Measurements from ENCODE around the gene SOS2.
A peak's percentile ranks its signal among the peaks of the same experiment; 100 is the strongest.

Gene SOS2

GRCh38 chr14:50113381-50114035 lies 117.9 kb downstream of the SOS2 start:
- no peak for DNase-seq

DNA sequence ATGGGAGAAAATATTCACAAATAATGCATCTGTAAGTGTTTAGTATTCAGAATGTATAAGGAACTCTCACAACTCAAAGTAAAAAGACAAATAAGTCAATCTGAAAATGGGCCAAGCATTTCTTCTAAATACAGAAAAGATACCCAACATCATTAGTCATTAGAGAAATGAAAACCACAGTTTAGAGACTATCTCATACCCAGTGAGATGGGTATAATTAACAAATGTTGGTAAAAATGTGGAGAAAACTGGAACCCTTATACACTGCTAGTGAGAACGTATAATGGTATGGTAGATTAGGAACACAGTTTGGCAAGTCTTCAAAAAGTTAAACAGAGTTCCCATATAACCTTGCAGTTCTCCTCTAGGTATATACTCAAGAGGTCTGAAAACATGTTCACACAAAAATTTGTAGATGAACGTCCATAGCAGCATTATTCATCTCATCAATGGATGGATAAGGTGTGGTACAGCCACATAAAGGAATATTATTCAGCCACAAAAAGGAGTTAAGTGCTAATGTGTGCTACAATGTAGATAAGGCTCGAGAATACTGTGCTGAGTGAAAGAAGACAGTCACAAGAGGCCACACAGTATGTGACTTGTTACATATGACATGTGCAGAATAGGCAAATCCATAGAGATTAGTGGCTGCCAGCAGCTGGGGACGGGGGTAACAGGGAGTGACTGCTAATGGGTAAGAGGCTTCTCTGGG lies 120.9 kb downstream of the SOS2 start:
- DNase-seq = no peak

DNA sequence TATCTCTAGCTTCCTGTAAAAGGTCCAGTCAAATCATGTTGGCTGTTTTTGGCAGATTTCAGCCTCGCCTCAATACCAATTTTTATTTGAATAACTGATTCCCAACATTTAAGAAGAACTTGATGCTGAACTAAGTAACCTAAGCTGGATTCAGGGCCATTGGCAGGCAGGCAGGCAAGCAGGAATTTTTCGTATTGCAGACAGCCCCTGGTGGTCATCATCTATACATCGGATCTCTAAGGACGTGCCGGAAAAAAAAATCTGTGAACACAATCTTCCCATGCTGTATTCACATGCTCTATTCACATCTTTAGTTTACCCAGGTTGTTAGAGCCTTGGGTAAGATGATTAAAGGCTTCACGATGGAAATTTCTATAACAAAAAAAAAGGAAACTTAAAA lies 122.0 kb downstream of the SOS2 start:
- peak; percentile 26 for DNase-seq

DNA sequence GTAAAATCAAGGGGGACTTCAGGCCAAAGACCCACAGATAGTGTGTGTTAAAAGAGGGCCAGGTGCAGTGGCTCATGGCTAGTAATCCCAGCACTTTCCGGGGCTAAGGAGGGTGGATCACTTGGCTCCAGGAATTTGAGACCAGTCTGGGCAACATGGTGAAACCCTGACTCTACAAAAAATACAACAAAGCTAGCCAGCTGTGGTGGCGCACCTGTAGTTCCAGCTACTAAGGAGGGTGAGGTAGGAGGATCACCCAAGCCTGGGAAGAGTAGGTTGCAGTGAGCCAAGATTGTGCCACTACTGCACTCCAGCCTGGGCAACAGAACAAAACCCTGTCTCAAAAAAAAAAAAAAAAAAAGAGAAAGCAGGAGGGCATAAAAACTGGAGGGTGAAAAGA lies 123.5 kb downstream of the SOS2 start:
- no peak for DNase-seq

- DNase-seq = no peak
Observed at GRCh38 chr14:50106178-50106577, 125.2 kb downstream of the SOS2 start.

- no peak for DNase-seq
Observed at GRCh38 chr14:50103558-50103957, 127.8 kb downstream of the SOS2 start.

DNA sequence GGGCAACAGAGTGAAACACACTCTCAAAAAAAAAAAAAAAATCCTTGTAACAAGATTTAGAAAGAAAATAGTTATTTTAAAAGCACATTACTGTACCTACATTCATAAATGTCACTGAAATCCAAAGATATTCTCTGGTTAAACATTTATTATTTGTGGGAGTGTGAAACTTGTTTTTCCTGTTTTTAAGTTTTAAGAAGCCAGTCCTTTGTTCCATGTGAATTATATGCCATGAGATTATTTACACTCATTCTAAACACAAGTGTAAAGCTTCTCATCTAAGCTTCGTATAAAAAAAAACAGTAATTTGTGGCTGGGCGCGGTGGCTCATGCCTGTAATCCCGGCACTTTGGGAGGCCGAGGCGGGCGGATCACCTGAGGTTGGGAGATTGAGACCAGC lies 130.0 kb downstream of the SOS2 start:
- DNase-seq = no peak

DNA sequence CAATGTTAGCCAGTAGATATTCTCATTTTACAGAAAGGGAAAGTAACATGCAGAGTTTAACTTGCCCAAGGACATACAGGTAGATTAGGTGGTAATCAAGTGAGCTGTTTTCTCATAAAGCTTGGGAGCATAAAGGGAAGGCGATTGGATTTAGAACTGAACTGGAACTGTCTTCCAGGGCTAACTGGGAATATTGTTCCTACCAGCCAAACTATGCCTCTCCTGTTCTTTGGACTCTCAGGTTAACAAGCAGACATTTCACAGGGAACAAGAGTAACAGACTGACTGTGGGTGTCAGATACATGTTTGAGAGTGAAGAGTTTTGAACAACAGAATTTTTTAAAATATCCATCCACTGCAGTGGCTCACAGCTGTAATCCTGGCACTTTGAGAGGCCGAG lies 130.6 kb downstream of the SOS2 start:
- DNase-seq = no peak

GRCh38 chr14:50099335-50099734 lies 132.0 kb downstream of the SOS2 start:
- no peak for DNase-seq

DNA sequence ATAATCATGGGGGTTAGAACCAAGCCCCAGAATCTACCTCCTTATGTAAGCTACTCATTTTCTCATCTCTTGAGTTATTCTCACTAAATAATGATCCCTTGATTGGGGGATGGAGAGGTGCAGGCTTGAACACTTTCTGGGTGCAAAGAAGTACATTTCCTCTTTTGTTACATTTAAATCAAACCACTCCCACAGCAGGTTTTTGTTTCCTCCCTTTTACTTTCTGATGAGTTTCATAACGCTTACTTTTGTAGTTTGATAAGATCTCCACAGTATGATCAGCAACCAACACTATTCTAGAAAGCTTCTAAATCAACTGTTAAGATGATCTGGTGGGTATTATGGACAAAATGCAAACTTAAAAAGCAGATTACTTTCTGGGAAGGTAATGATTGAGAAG lies 135.5 kb downstream of the SOS2 start:
- DNase-seq = no peak

GRCh38 chr14:50094056-50094755 lies 137.2 kb downstream of the SOS2 start:
- DNase-seq = no peak

- DNase-seq = no peak
Observed at GRCh38 chr14:50093496-50093895, 137.9 kb downstream of the SOS2 start.

- DNase-seq = no peak
Observed at GRCh38 chr14:50092006-50092555, 139.3 kb downstream of the SOS2 start.

GRCh38 chr14:50091240-50091913 lies 140.0 kb downstream of the SOS2 start:
- DNase-seq = no peak

GRCh38 chr14:50089208-50089607 lies 142.2 kb downstream of the SOS2 start:
- DNase-seq = no peak

GRCh38 chr14:50088731-50089130 lies 142.6 kb downstream of the SOS2 start:
- DNase-seq = no peak

- no peak for DNase-seq
Observed at GRCh38 chr14:50088117-50088515, 143.3 kb downstream of the SOS2 start.

DNA sequence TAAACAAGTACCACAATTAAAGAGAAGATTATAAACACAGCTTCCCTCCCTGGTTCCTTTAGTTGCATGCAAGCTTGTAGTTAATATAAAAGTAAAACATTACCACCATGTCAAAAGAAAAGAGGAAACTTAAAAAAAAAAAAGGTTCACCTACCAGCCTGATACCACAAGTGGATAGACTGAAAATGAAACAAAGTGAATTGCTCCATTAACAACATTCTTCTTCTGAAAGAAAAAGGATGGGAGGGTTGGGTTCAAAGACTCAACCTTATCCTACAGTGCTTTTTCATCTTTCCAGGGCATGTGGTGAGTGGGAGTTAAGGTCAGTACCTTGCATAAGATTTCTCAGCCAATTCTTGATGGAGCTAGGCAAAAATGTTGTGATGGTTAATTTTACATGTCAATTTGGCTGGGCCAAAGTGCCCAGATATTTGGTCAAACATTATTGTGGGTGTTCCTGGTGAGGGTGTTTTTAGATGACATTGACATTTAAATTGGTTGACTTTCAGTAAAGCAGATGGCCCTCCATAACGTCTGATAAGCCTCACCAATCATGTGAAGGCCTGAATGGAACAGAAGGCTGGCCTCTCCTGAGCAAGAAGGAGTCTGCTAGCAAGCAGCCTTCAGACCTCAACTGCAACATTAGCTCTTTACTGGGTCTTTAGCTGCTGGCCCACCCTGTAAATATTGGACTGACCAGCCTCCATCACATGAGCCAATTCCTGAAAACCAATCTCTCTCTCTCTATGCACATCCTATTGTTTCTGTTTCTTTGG lies 143.8 kb downstream of the SOS2 start:
- DNase-seq = no peak

DNA sequence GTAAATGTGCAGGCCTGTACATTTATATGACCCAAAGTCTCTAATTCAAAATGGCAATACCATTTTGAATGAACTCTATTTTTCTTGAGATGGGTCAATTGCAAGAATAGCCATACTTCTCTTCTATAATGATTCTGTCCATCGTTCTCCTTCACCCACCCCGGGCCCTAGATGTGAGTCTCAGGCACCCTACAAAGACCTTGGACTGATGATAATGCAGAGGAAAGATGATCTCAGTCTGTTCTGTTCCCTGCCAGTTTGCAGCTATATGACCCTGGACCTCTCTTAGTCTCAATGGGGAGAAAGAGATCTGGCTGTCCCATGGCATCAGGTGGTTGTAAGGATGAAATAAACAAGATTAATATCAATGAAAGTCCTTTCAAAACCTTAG lies 145.1 kb downstream of the SOS2 start:
- no peak for DNase-seq

- DNase-seq = peak; percentile 74
Observed at GRCh38 chr14:50085570-50086320, 145.6 kb downstream of the SOS2 start.

DNA sequence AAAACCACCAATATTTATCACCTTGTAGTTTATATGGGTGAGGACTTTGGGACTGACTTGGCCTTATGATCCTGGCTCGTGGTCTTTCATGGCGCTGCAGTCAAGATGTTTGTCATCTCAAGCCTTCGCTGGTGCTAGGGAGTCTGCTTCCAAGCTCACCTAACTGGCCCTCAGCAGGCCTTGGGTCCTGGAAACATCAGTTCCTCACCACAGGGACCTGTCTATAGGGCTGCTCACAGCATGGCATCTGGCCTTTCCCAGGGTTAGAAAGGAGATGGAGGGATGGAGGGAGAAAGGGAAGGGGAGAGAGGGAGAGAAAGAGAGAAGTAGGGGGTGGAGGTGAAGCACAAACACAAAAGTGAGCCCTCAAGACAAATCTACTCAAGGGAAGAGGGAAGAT lies 146.7 kb downstream of the SOS2 start:
- no peak for DNase-seq

Data from fibroblast of skin of abdomen (primary cell).